Fibroblast of lung (primary cell): ENCODE measurements around the gene GHRL. TPM values are rescaled to one million over a fixed set of nuclear protein-coding genes. Genes with fewer than 3 reads are reported as not detected.

Experiments
- DNase-seq, 2 donors: peaks; one replicate each; pipeline versions ENCODE4 v3.0.0 to v3.0.0-alpha.2; 2010; ENCODE audit warnings: low read depth in 2 of 2
- H2AFZ ChIP-seq: 2 replicates; pipeline ENCODE4 v1.5.1; 2012; ENCODE audit warnings: low read length, control low read depth, inconsistent platforms
- H3K27ac ChIP-seq: 2 replicates; pipeline ENCODE4 v1.5.1; 2011; ENCODE audit warnings: low read length, control low read depth; ENCODE audit not compliant: insufficient read depth
- H3K27me3 ChIP-seq: 2 replicates; pipeline ENCODE4 v1.5.1; 2011; ENCODE audit warnings: mild to moderate bottlenecking, low read length; ENCODE audit not compliant: control insufficient read depth, insufficient read depth
- H3K36me3 ChIP-seq: 2 replicates; pipeline ENCODE4 v1.5.1; 2011; ENCODE audit warnings: low read length; ENCODE audit not compliant: control insufficient read depth, insufficient read depth
- H3K4me1 ChIP-seq: 2 replicates; pipeline ENCODE4 v1.5.1; 2011; ENCODE audit warnings: low read length; ENCODE audit not compliant: control insufficient read depth, insufficient read depth; ENCODE audit errors: extremely low read depth
- H3K4me2 ChIP-seq: 2 replicates; pipeline ENCODE4 v1.5.1; 2011; ENCODE audit warnings: low read length, control low read depth; ENCODE audit not compliant: insufficient read depth; ENCODE audit errors: extremely low read depth
- H3K4me3 ChIP-seq, 4 experiments: fragments of 200-600 bp in 1 of 4; sonication (generic) in 1 of 4; replicated peaks in 1 of 4; 2 replicates each; pipeline ENCODE4 v1.5.1; 2011 to 2016; ENCODE audit warnings: low read length in 4 of 4, low read depth in 3 of 4, mild to moderate bottlenecking in 3 of 4, control low read depth in 2 of 4, inconsistent platforms in 1 of 4, mixed read lengths in 1 of 4; ENCODE audit not compliant: insufficient read depth in 1 of 4; ENCODE audit errors: control extremely low read depth in 1 of 4
- H3K79me2 ChIP-seq: 2 replicates; pipeline ENCODE4 v1.5.1; 2012; ENCODE audit warnings: mild to moderate bottlenecking, low read length, inconsistent platforms; ENCODE audit not compliant: control insufficient read depth, insufficient read depth
- H3K9ac ChIP-seq: 2 replicates; pipeline ENCODE4 v1.5.1; 2011; ENCODE audit warnings: mild to moderate bottlenecking, low read length, control low read depth; ENCODE audit not compliant: insufficient read depth
- H3K9me3 ChIP-seq: 2 replicates; pipeline ENCODE4 v1.5.1; 2012; ENCODE audit warnings: low read depth, low read length; ENCODE audit not compliant: control insufficient read depth, insufficient read depth
- H4K20me1 ChIP-seq: 2 replicates; pipeline ENCODE4 v1.5.1; 2011; ENCODE audit warnings: low read length; ENCODE audit not compliant: control insufficient read depth, insufficient read depth; ENCODE audit errors: extremely low read depth
- EZH2 ChIP-seq: IDR thresholded peaks from 2 replicates; pipeline ENCODE4 v1.5.1; 2012; ENCODE audit warnings: low read length, control low read depth, mild to moderate bottlenecking; ENCODE audit errors: missing control alignments
- polyA plus RNA-seq, 2 donors: library from polyadenylated mRNA; depleted of rRNA in 1 of 2; stranded (reverse) in 1 of 2; unstranded in 1 of 2; fragments of >200 nt; gene quantifications; 2 replicates each; pipeline ENCODE4 v1.2.1, GENCODE V29; 2011 to 2012; ENCODE audit warnings: missing spikeins in 1 of 2
- total RNA-seq: library from RNA; depleted of rRNA; stranded (reverse); fragments of >200 nt; gene quantifications from 2 replicates; pipeline ENCODE4 v1.2.1, GENCODE V29; 2014
- TF ChIP-seq, protein P1 (sequence below), 2 donors: IDR thresholded peaks in 1 of 2; conservative IDR thresholded peaks in 1 of 2; 1 replicate in 1 of 2; 2 replicates in 1 of 2; pipeline ENCODE4 v1.5.1; 2011 to 2012; ENCODE audit warnings: low read length in 2 of 2, control low read depth in 1 of 2, inconsistent platforms in 1 of 2, low read depth in 1 of 2, mild to moderate bottlenecking in 1 of 2

Gene GHRL
- total and polyA plus RNA-seq, 2 donors (not counting 1 experiment from before 2014, with no cell fraction given), result 0.10 TPM; not detected in 1

DNA sequence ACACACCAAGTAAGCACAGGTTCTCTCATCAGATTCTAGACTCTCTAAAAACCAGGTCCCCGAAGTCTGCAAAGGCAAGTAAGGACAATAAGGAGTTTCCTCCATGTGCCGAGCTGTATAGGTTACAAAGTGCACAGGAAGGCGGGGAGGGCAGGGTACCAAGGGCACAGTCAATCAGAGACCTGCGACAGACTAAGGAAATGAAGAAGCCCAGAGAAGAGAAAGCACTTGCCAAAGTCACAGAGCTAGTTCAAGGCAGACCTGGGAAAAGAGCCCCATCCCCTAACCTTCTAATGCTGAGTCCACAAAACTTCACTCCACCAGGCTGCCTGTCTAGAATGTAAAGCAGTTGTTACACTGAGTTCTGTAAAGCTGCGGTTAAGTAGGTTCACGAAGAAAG is 26.5 kb upstream of the GHRL start:
- peak overlapping the region in 3 of 4 experiments; percentile 29 to 100 (median 48) for H3K4me3 ChIP-seq
- peak overlapping the region; percentile 99 for H3K4me2 ChIP-seq
- H2AFZ ChIP-seq, result no peak overlapping the region
- H3K9me3 ChIP-seq, result no peaks in the 10 kb centered on the region
- no peak for DNase-seq
- TF ChIP-seq, protein P1, sequence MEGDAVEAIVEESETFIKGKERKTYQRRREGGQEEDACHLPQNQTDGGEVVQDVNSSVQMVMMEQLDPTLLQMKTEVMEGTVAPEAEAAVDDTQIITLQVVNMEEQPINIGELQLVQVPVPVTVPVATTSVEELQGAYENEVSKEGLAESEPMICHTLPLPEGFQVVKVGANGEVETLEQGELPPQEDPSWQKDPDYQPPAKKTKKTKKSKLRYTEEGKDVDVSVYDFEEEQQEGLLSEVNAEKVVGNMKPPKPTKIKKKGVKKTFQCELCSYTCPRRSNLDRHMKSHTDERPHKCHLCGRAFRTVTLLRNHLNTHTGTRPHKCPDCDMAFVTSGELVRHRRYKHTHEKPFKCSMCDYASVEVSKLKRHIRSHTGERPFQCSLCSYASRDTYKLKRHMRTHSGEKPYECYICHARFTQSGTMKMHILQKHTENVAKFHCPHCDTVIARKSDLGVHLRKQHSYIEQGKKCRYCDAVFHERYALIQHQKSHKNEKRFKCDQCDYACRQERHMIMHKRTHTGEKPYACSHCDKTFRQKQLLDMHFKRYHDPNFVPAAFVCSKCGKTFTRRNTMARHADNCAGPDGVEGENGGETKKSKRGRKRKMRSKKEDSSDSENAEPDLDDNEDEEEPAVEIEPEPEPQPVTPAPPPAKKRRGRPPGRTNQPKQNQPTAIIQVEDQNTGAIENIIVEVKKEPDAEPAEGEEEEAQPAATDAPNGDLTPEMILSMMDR (conservative IDR thresholded peaks at IDR 0.05 in 1 of 2, IDR thresholded peaks at IDR 0.05 in 1 of 2; ENCODE audit: low read depth in 1 of 2, low read length in 2 of 2), result no peak
- no peak for TF ChIP-seq EZH2
- H3K27me3 ChIP-seq, result no peaks in the 10 kb centered on the region
- peaks cover 27% of the 10 kb centered on the region for H3K36me3 ChIP-seq
- H3K9ac ChIP-seq, result peak overlapping the region; percentile 27
- H3K79me2 ChIP-seq, result peaks cover 39% of the 10 kb centered on the region
- no peaks in the 10 kb centered on the region for H4K20me1 ChIP-seq
- H3K27ac ChIP-seq, result no peak overlapping the region
- peaks cover 5% of the 10 kb centered on the region for H3K4me1 ChIP-seq

DNA sequence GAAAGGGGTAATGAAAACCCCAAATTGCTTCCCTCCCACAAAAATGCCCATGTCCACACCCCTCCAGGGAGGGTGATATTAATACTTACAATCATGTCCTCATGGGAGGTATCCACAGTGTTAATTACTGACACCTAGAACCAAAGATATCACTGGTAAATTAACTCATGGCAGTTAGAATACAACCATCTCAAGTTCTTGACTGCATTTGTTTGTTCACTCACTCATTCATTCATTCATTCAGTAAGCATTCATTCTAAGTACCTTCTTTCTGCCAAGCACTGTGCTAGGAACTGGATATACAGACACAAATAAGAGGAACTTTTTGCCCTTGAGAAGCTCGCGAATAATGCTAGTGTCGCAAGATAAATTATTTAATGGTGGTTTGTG is 25.2 kb upstream of the GHRL start:
- H3K4me2 ChIP-seq, result no peak overlapping the region
- H3K27me3 ChIP-seq, result no peaks in the 10 kb centered on the region
- H4K20me1 ChIP-seq, result no peaks in the 10 kb centered on the region
- no peaks in the 10 kb centered on the region for H3K9me3 ChIP-seq
- H3K79me2 ChIP-seq, result peaks cover 39% of the 10 kb centered on the region
- H3K9ac ChIP-seq, result no peak overlapping the region
- no peak overlapping the region for H3K4me3 ChIP-seq
- H2AFZ ChIP-seq, result no peak overlapping the region
- DNase-seq, result no peak
- H3K27ac ChIP-seq, result no peak overlapping the region
- peaks cover 5% of the 10 kb centered on the region for H3K4me1 ChIP-seq
- TF ChIP-seq EZH2, result no peak
- TF ChIP-seq, protein P1 (conservative IDR thresholded peaks at IDR 0.05 in 1 of 2, IDR thresholded peaks at IDR 0.05 in 1 of 2; ENCODE audit: low read depth in 1 of 2, low read length in 2 of 2), result no peak
- H3K36me3 ChIP-seq, result peaks cover 27% of the 10 kb centered on the region

DNA sequence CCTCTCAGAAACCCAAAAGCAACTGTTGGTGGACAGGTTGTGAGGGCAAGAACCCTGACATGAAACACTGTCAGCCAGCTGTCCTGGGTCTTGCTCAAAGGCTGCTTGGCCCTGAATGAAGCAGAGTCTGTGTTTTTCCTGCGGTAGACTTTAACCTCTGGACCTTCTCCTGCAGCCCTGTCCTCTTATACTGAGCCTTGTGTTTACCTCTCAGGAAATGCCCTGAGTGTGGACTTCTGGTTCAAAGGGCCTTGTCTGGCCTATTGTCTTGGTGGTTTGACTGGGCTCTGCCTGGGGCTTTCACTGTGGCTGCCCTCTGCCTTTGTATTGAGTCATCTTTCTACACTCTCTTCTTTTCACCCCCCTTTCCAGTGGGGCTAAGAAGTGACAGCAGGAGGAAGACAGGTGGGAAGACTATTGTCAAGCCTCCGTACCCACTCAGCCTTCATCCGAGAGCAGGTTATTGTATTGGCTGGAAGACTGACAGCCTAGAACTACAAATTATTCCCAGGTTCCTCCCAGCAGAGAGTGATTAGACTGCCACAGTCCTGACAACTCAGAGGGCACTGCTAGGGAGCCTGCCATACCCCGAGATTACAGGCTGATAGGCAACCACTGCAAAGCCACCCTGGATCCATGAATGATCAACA is 24.7 kb upstream of the GHRL start:
- H4K20me1 ChIP-seq, result no peaks in the 10 kb centered on the region
- peaks cover 32% of the 10 kb centered on the region for H3K36me3 ChIP-seq
- H3K79me2 ChIP-seq, result peaks cover 39% of the 10 kb centered on the region

More for the DNA sequence above, 24.7 kb upstream of the GHRL start:
- no peak for TF ChIP-seq EZH2
- TF ChIP-seq, protein P1 (conservative IDR thresholded peaks at IDR 0.05 in 1 of 2, IDR thresholded peaks at IDR 0.05 in 1 of 2; ENCODE audit: low read depth in 1 of 2, low read length in 2 of 2), result no peak
- Histone ChIP-seq H3K4me3 (no peak overlapping the region), H3K27ac (no peak overlapping the region), H3K9me3 (no peaks in the 10 kb centered on the region), H3K27me3 (no peaks in the 10 kb centered on the region), H2AFZ (no peak overlapping the region), H3K4me2 (no peak overlapping the region), H3K9ac (no peak overlapping the region), H3K4me1 (peaks cover 5% of the 10 kb centered on the region)
- DNase-seq, result no peak
